HUES6 (cell line): ENCODE measurements around the gene SPATA12.

Experiments used
- H3K27ac ChIP-seq: 2 replicates; pipeline ENCODE4 v1.7.0; 2013; ENCODE audit warnings: low read depth, mild to moderate bottlenecking, low read length, inconsistent platforms
- H3K27me3 ChIP-seq: 2 replicates; pipeline ENCODE4 v1.6.1; 2013; ENCODE audit warnings: low read length; ENCODE audit not compliant: control insufficient read depth, insufficient read depth
- H3K36me3 ChIP-seq: 2 replicates; pipeline ENCODE4 v1.6.1; 2013; ENCODE audit warnings: low read length; ENCODE audit not compliant: control insufficient read depth, insufficient read depth
- H3K4me1 ChIP-seq: 2 replicates; pipeline ENCODE4 v1.6.1; 2013; ENCODE audit warnings: low read length; ENCODE audit not compliant: control insufficient read depth, insufficient read depth
- H3K4me3 ChIP-seq: 2 replicates; pipeline ENCODE4 v1.5.1; 2013; ENCODE audit warnings: low read depth, low read length
- H3K9ac ChIP-seq: one replicate; pipeline ENCODE4 v1.6.1; 2013; ENCODE audit warnings: mild to moderate bottlenecking, low read length
- H3K9me3 ChIP-seq: 2 replicates; pipeline ENCODE4 v1.6.1; 2013; ENCODE audit warnings: low read depth, low read length; ENCODE audit not compliant: control insufficient read depth, insufficient read depth

Gene SPATA12

GRCh38 chr3:57052662-57053061 lies 7.8 kb upstream of the SPATA12 start:
- Histone ChIP-seq H3K36me3 (no peaks in the 10 kb centered on the region), H3K27ac (no peak overlapping the region)

GRCh38 chr3:57053122-57053521 lies 7.3 kb upstream of the SPATA12 start:
- H3K9me3 ChIP-seq, result no peaks in the 10 kb centered on the region
- no peak overlapping the region for H3K9ac ChIP-seq
- H3K36me3 ChIP-seq, result no peaks in the 10 kb centered on the region
- no peak overlapping the region for H3K4me3 ChIP-seq
- no peaks in the 10 kb centered on the region for H3K27me3 ChIP-seq
- no peaks in the 10 kb centered on the region; the same call in 1 of the 2 replicates for H3K4me1 ChIP-seq
- no peak overlapping the region for H3K27ac ChIP-seq

More at GRCh38 chr3:57052662-57053061, 7.8 kb upstream of the SPATA12 start:
- H3K9me3 ChIP-seq, result no peaks in the 10 kb centered on the region
- H3K27me3 ChIP-seq, result no peaks in the 10 kb centered on the region
- H3K9ac ChIP-seq, result no peak overlapping the region
- H3K4me1 ChIP-seq, result no peaks in the 10 kb centered on the region; the same call in 1 of the 2 replicates
- no peak overlapping the region for H3K4me3 ChIP-seq

GRCh38 chr3:57057351-57057750 lies 3.1 kb upstream of the SPATA12 start:
- Histone ChIP-seq H3K4me3 (no peak overlapping the region), H3K4me1 (peaks cover 18% of the 10 kb centered on the region), H3K9ac (no peak overlapping the region), H3K36me3 (no peaks in the 10 kb centered on the region), H3K9me3 (no peaks in the 10 kb centered on the region), H3K27me3 (no peaks in the 10 kb centered on the region), H3K27ac (no peak overlapping the region)

GRCh38 chr3:57059411-57059810 lies 1.1 kb upstream of the SPATA12 start:
- Histone ChIP-seq H3K27ac (no peak overlapping the region), H3K36me3 (no peaks in the 10 kb centered on the region), H3K27me3 (no peaks in the 10 kb centered on the region), H3K9me3 (no peaks in the 10 kb centered on the region), H3K4me1 (peaks cover 30% of the 10 kb centered on the region), H3K9ac (no peak overlapping the region), H3K4me3 (no peak overlapping the region)

- Histone ChIP-seq H3K27ac (no peak overlapping the region), H3K9ac (peak overlapping the region; percentile 2), H3K4me1 (peaks cover 41% of the 10 kb centered on the region), H3K4me3 (no peak overlapping the region), H3K9me3 (no peaks in the 10 kb centered on the region), H3K27me3 (no peaks in the 10 kb centered on the region), H3K36me3 (no peaks in the 10 kb centered on the region)
Observed at GRCh38 chr3:57061556-57061955, 1.1 kb downstream of the SPATA12 start.

GRCh38 chr3:57062101-57062631 lies 1.7 kb downstream of the SPATA12 start:
- H3K9ac ChIP-seq, result peak overlapping the region; percentile 2
- no peak overlapping the region for H3K4me3 ChIP-seq
- peaks cover 41% of the 10 kb centered on the region for H3K4me1 ChIP-seq
- H3K27ac ChIP-seq, result peak overlapping the region; percentile 57
- H3K9me3 ChIP-seq, result no peaks in the 10 kb centered on the region
- H3K36me3 ChIP-seq, result no peaks in the 10 kb centered on the region
- no peaks in the 10 kb centered on the region for H3K27me3 ChIP-seq

- H3K4me1 ChIP-seq, result peaks cover 41% of the 10 kb centered on the region
- no peak overlapping the region for H3K4me3 ChIP-seq
- H3K27ac ChIP-seq, result no peak overlapping the region
Observed at GRCh38 chr3:57063032-57063431, 2.6 kb downstream of the SPATA12 start.

GRCh38 chr3:57064001-57064400 lies 3.5 kb downstream of the SPATA12 start:
- no peak overlapping the region for H3K4me3 ChIP-seq
- H3K27ac ChIP-seq, result no peak overlapping the region
- H3K36me3 ChIP-seq, result no peaks in the 10 kb centered on the region
- H3K9ac ChIP-seq, result no peak overlapping the region
- H3K9me3 ChIP-seq, result no peaks in the 10 kb centered on the region
- H3K27me3 ChIP-seq, result no peaks in the 10 kb centered on the region
- H3K4me1 ChIP-seq, result peaks cover 48% of the 10 kb centered on the region

More at GRCh38 chr3:57063032-57063431, 2.6 kb downstream of the SPATA12 start:
- Histone ChIP-seq H3K9me3 (no peaks in the 10 kb centered on the region), H3K27me3 (no peaks in the 10 kb centered on the region), H3K9ac (no peak overlapping the region), H3K36me3 (no peaks in the 10 kb centered on the region)

- Histone ChIP-seq H3K9me3 (no peaks in the 10 kb centered on the region), H3K27me3 (no peaks in the 10 kb centered on the region), H3K4me3 (no peak overlapping the region), H3K27ac (no peak overlapping the region), H3K4me1 (peaks cover 48% of the 10 kb centered on the region), H3K9ac (no peak overlapping the region), H3K36me3 (no peaks in the 10 kb centered on the region)
Observed at GRCh38 chr3:57064572-57064971, 4.1 kb downstream of the SPATA12 start.

- no peak overlapping the region for H3K27ac ChIP-seq
- H3K9me3 ChIP-seq, result no peaks in the 10 kb centered on the region
- no peaks in the 10 kb centered on the region for H3K36me3 ChIP-seq
- H3K4me3 ChIP-seq, result no peak overlapping the region
- peaks cover 42% of the 10 kb centered on the region for H3K4me1 ChIP-seq
- H3K9ac ChIP-seq, result no peak overlapping the region
- no peaks in the 10 kb centered on the region for H3K27me3 ChIP-seq
Observed at GRCh38 chr3:57065588-57065987, 5.1 kb downstream of the SPATA12 start.

- H3K9me3 ChIP-seq, result no peaks in the 10 kb centered on the region
- no peak overlapping the region for H3K4me3 ChIP-seq
- H3K27me3 ChIP-seq, result no peaks in the 10 kb centered on the region
- no peak overlapping the region for H3K27ac ChIP-seq
- peaks cover 38% of the 10 kb centered on the region for H3K4me1 ChIP-seq
- no peak overlapping the region for H3K9ac ChIP-seq
- no peaks in the 10 kb centered on the region for H3K36me3 ChIP-seq
Observed at GRCh38 chr3:57066471-57066870, 6.0 kb downstream of the SPATA12 start.
